ENCODE measurements around the gene IL16.

Gene IL16

GRCh38 chr15:81282911-81283310 is 86.2 kb downstream of the IL16 start:
- no peak overlapping the region for H3K4me3 ChIP-seq (replicated peaks; ENCODE audit: low read depth, low read length)
- DNase-seq (ENCODE audit: low read depth) = no peak
- TF ChIP-seq CTCF (IDR thresholded peaks at IDR 0.05; ENCODE audit: low read length, missing control alignments) = no peak

DNA sequence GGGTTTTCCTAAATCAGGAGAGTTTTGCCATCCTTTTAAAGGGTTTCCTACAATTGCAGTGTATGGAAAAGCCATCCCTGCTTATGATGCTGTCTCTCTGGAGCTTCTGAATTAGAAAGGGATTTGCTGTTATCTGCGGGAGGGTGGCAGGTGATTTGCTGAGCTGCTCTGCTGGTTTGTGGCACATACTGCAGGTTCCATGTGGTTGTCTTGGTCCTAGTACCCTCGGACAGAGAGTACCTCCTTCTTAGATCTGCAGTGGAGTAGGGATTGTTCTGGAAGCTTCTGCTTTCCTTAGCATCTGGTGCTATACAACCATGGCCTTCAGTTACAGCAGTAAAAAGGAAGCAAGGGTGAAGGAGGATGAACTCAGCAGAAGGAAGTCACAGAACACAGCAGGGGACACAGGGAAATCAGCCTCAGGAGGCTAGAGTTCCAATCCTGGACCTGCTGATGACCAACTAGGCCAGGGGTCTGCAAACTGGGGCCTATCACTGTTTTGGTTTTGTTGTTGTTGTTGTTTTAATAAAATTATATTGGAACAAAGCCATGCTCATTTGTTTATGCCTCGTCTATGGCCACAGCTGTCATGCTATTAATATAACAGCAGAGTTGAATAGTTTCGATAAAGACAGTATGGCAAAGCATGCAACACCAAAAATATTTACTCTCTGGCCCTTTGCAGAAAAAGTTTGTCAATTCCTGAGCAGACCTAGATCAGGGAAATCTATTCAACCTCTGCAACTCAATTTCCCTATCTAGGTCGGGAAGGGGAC is 87.8 kb downstream of the IL16 start:
- TF ChIP-seq CTCF (IDR thresholded peaks at IDR 0.05; ENCODE audit: low read length, missing control alignments) = no peak
- DNase-seq (ENCODE audit: low read depth) = no peak
- no peak overlapping the region for H3K4me3 ChIP-seq (replicated peaks; ENCODE audit: low read depth, low read length)

DNA sequence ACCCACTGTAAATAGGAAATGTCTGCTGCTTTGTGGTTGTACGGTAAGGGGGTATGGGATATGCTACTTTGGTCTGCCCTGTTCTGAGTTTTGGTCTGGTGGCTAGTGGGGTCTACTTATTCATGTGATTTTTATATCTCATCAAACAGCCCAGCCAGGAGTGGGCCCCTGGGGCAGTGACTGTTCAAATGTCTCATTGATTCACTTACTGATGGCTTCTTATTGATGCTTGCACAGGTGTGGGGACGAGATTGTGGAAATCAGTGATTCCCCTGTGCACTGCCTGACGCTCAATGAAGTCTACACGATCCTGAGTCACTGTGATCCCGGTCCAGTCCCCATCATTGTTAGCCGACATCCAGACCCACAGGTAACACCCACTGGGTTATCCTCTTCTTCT is 88.8 kb downstream of the IL16 start:
- no peak for DNase-seq (ENCODE audit: low read depth)
- H3K4me3 ChIP-seq (replicated peaks; ENCODE audit: low read depth, low read length) = no peak overlapping the region

DNA sequence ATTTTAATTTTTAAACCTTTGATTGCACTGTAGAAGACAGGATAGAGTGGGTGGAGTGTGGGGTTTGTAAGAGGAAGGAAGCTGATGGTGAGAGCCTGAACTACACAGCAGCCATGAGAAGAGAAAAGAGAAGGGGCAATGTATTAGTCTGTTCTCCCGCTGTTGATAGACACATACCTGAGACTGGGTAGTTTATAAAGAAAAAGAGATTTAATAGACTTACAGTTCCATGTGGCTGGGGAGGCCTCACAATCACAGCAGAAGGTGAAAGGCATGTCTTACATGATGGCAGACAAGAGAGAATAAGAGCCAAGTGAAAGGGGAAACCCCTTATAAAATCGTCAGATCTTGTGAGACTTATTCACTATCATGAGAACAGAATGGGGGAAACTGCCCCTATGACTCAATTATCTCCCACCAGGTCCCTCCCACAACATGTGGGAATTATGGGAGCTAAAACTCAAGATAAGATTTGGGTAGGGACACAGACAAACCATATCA is 90.0 kb downstream of the IL16 start:
- TF ChIP-seq CTCF (IDR thresholded peaks at IDR 0.05; ENCODE audit: low read length, missing control alignments) = no peak
- no peak overlapping the region for H3K4me3 ChIP-seq (replicated peaks; ENCODE audit: low read depth, low read length)
- no peak for DNase-seq (ENCODE audit: low read depth)

More for the DNA sequence above, 88.8 kb downstream of the IL16 start:
- TF ChIP-seq CTCF (IDR thresholded peaks at IDR 0.05; ENCODE audit: low read length, missing control alignments) = no peak

DNA sequence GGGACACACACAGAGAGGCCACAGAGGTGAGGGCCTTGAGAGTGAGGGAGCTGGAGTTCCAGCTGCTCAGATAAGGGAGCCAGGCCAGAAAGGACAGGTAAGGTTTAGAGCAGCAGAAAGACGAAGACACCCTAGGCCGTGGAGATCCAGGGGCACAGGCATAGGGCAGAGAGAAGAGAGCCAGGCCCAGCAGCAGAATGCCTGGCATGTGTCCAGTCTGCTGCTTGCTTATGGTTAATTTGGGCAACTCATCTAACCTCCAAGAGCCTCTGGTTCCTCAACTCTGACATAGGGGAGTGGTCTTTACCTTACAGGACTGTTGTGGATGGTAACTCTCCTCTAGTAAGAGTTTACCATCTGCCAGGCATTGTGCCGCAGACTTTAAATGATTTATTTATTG is 91.4 kb downstream of the IL16 start:
- TF ChIP-seq CTCF (IDR thresholded peaks at IDR 0.05; ENCODE audit: low read length, missing control alignments) = no peak
- no peak for DNase-seq (ENCODE audit: low read depth)
- H3K4me3 ChIP-seq (replicated peaks; ENCODE audit: low read depth, low read length) = no peak overlapping the region

GRCh38 chr15:81288616-81289015 is 91.9 kb downstream of the IL16 start:
- H3K4me3 ChIP-seq (replicated peaks; ENCODE audit: low read depth, low read length) = no peak overlapping the region
- TF ChIP-seq CTCF (IDR thresholded peaks at IDR 0.05; ENCODE audit: low read length, missing control alignments) = no peak
- no peak for DNase-seq (ENCODE audit: low read depth)

- DNase-seq (ENCODE audit: low read depth) = no peak
These were observed 93.2 kb downstream of the IL16 start for GRCh38 chr15:81289910-81290309.

More at GRCh38 chr15:81289910-81290309, 93.2 kb downstream of the IL16 start:
- TF ChIP-seq CTCF (IDR thresholded peaks at IDR 0.05; ENCODE audit: low read length, missing control alignments) = no peak
- H3K4me3 ChIP-seq (replicated peaks; ENCODE audit: low read depth, low read length) = no peak overlapping the region

All from fibroblast of pulmonary artery (primary cell).